Hepatocyte (in vitro differentiated cells): ENCODE results near the gene PDZD4. TPM values are rescaled to one million over a fixed set of nuclear protein-coding genes. Genes with fewer than 3 reads are reported as not detected.

ENCODE experiments used
- DNase-seq: peaks from one replicate; pipeline ENCODE4 v3.0.0-alpha.2; 2016; ENCODE audit warnings: low spot score
- H2AFZ ChIP-seq: fragments of 200-600 bp; sonication (generic); 2 replicates; pipeline ENCODE4 v1.6.0; 2016; ENCODE audit warnings: antibody characterized with exemption, mild to moderate bottlenecking
- H3K27ac ChIP-seq: fragments of 200-600 bp; sonication (generic); 2 replicates; pipeline ENCODE4 v1.5.1; 2016; ENCODE audit warnings: mild to moderate bottlenecking
- H3K27me3 ChIP-seq: fragments of 200-600 bp; sonication (generic); 2 replicates; pipeline ENCODE4 v1.6.1; 2016
- H3K36me3 ChIP-seq: fragments of 200-600 bp; sonication (generic); replicated peaks from 2 replicates; pipeline ENCODE4 v1.5.1; 2016; ENCODE audit warnings: low read depth; ENCODE audit not compliant: insufficient read depth
- H3K4me1 ChIP-seq: fragments of 200-600 bp; sonication (generic); 2 replicates; pipeline ENCODE4 v1.5.1; 2016; ENCODE audit warnings: mild to moderate bottlenecking, moderate library complexity; ENCODE audit not compliant: insufficient read depth
- H3K4me2 ChIP-seq: fragments of 200-600 bp; sonication (generic); 2 replicates; pipeline ENCODE4 v1.6.0; 2016
- H3K4me3 ChIP-seq: fragments of 200-600 bp; sonication (generic); 2 replicates; pipeline ENCODE4 v1.5.1; 2016; ENCODE audit warnings: mild to moderate bottlenecking
- H3K79me2 ChIP-seq: fragments of 200-600 bp; sonication (generic); 2 replicates; pipeline ENCODE4 v1.6.0; 2017; ENCODE audit warnings: mild to moderate bottlenecking
- H3K9me2 ChIP-seq: fragments of 200-600 bp; sonication (generic); replicated peaks from 2 replicates; pipeline ENCODE4 v1.6.0; 2017; ENCODE audit warnings: mild to moderate bottlenecking; ENCODE audit not compliant: insufficient read depth
- H3K9me3 ChIP-seq: fragments of 200-600 bp; sonication (generic); 2 replicates; pipeline ENCODE4 v1.5.1; 2016; ENCODE audit warnings: low read depth, mild to moderate bottlenecking
- H4K20me1 ChIP-seq: fragments of 200-600 bp; sonication (generic); 2 replicates; pipeline ENCODE4 v1.6.0; 2016; ENCODE audit warnings: mild to moderate bottlenecking; ENCODE audit not compliant: insufficient read depth, poor library complexity, severe bottlenecking
- EZH2 ChIP-seq: fragments of 200-600 bp; sonication (generic); IDR thresholded peaks from 2 replicates; pipeline ENCODE4 v1.6.1; 2016; ENCODE audit warnings: antibody characterized with exemption, mild to moderate bottlenecking, borderline replicate concordance
- EZH2phosphoT487 ChIP-seq: fragments of 200-600 bp; sonication (generic); IDR thresholded peaks from one replicate; pipeline ENCODE4 v1.6.1; 2018; ENCODE audit warnings: antibody characterized with exemption, mild to moderate bottlenecking, low read depth, moderate library complexity; ENCODE audit not compliant: unreplicated experiment, severe bottlenecking
- WGBS: methylation state at CpG from one replicate; pipeline ENCODE4 v1.1.6; 2016; ENCODE audit warnings: low lambda C conversion rate; ENCODE audit errors: missing lambda C conversion rate; 5-methylcytosine and 5-hydroxymethylcytosine counted together
- polyA plus RNA-seq: library from polyadenylated mRNA; unstranded; fragments of >200 nt; fragmentation: Nextera tagmentation; extraction: Ambion mirVana; gene quantifications from 2 replicates; pipeline ENCODE4 v1.2.1, GENCODE V29; 2016
- total RNA-seq: library from RNA; depleted of rRNA; stranded (reverse); fragments of >200 nt; gene quantifications from 2 replicates; pipeline ENCODE4 v1.2.3, GENCODE V29; 2014
- TF ChIP-seq, protein P1 (sequence below): fragments of 200-600 bp; sonication (generic); IDR thresholded peaks from 2 replicates; pipeline ENCODE4 v1.5.1; 2016; ENCODE audit warnings: antibody characterized with exemption, mild to moderate bottlenecking; ENCODE audit not compliant: poor library complexity

The PDZD4 gene
- total and polyA plus RNA-seq, 2 experiments from 2014 or later = 0.59 to 2.8 TPM

DNA sequence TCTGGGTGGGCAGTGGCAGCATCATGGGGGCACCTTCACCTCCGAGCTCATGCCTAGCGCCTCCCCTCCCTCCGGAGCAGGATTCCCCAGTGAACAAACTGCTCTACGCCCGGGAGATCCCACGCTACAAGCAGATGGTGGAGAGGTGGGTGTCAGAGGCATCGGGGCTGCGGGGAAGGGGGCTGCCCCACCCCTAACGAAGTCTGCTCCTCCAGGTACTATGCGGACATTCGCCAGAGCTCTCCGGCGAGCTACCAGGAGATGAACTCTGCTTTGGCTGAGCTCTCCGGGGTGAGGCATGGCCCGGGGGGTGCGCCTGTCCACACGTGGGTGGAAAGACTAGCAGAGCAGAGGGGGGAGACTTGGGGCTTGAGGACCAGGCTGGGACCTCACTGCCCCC is 52.2 kb downstream of the PDZD4 start:
- no peak overlapping the region for H3K4me3 ChIP-seq
- DNase-seq = no peak
- no peak overlapping the region for H3K4me2 ChIP-seq
- H2AFZ ChIP-seq = no peak overlapping the region
- no peaks in the 10 kb centered on the region for H3K36me3 ChIP-seq
- 89% methylated on average over 16 of the region's 17 CpGs for WGBS
- no peaks in the 10 kb centered on the region for H3K4me1 ChIP-seq
- H3K27me3 ChIP-seq = no peaks in the 10 kb centered on the region
- H3K9me2 ChIP-seq = no peaks in the 10 kb centered on the region
- no peaks in the 10 kb centered on the region for H3K9me3 ChIP-seq
- H3K27ac ChIP-seq = no peak overlapping the region
- TF ChIP-seq, protein P1, sequence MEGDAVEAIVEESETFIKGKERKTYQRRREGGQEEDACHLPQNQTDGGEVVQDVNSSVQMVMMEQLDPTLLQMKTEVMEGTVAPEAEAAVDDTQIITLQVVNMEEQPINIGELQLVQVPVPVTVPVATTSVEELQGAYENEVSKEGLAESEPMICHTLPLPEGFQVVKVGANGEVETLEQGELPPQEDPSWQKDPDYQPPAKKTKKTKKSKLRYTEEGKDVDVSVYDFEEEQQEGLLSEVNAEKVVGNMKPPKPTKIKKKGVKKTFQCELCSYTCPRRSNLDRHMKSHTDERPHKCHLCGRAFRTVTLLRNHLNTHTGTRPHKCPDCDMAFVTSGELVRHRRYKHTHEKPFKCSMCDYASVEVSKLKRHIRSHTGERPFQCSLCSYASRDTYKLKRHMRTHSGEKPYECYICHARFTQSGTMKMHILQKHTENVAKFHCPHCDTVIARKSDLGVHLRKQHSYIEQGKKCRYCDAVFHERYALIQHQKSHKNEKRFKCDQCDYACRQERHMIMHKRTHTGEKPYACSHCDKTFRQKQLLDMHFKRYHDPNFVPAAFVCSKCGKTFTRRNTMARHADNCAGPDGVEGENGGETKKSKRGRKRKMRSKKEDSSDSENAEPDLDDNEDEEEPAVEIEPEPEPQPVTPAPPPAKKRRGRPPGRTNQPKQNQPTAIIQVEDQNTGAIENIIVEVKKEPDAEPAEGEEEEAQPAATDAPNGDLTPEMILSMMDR = no peak
- TF ChIP-seq EZH2phosphoT487 (no peak), EZH2 (no peak)
- H4K20me1 ChIP-seq = no peaks in the 10 kb centered on the region
- H3K79me2 ChIP-seq = no peaks in the 10 kb centered on the region

DNA sequence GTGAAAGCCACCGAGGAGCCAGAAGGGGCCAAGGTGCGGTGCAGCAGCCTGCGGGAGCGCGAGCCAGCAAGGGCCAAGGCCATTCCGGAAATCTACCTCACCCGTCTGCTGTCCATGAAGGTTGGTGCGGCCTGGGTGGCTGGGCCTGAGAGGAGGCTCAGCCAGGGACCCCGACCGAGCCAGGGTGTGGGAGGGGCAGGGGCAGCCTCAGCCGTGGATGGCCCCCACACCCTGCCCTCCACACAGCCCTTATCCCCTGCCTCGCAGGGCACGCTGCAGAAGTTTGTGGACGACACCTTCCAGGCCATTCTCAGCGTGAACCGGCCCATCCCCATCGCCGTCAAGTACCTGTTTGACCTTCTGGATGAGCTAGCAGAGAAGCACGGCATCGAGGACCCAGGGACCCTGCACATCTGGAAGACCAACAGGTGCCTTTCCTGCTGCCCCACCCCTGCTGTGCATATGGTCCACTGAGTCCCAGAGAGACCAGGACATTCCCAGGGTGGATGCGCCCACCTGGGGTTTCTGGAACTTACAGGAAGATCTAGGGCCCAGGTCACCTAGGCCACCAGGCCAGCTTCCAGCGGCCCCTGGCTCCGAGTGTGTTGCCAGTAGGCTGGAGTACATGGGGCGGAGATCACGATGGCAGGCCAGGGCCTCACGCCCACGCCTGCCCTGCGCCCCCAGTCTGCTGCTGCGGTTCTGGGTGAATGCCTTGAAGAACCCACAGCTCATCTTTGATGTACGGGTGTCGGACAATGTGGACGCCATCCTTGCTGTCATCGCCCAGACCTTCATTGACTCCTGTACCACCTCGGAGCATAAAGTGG is 52.9 kb downstream of the PDZD4 start:
- Histone ChIP-seq H3K9me3 (no peaks in the 10 kb centered on the region), H3K9me2 (no peaks in the 10 kb centered on the region), H3K27me3 (no peaks in the 10 kb centered on the region), H3K4me1 (no peaks in the 10 kb centered on the region), H3K79me2 (no peaks in the 10 kb centered on the region), H3K36me3 (no peaks in the 10 kb centered on the region), H3K4me3 (no peak overlapping the region), H2AFZ (no peak overlapping the region), H4K20me1 (no peaks in the 10 kb centered on the region), H3K27ac (no peak overlapping the region), H3K4me2 (no peak overlapping the region)
- no peak for DNase-seq
- WGBS = 92% methylated on average over 32 of the region's 34 CpGs
- TF ChIP-seq EZH2phosphoT487 = no peak
- TF ChIP-seq EZH2 = no peak
- TF ChIP-seq, protein P1 = no peak

DNA sequence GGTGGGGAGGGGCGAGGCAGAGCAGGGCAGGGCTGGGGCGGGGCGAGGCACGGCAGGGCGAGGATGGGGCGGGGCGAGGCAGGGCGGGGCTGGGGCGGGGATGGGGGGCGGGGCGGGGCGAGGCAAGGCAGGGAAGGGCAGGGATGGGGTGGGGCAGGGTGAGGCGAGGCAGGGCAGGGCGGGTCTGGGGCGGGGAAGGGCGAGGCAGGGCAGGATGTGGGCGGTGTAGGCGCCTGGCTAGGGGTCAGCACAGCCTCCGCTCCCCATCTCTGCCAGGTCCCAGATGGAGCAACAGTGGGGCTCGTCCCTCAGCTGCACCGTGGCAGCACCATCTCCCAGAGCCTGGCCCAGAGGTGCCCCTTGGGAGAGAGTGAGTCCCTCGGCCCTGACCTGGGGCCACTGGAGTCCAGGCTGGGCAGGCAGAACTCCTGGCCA is 53.7 kb downstream of the PDZD4 start:
- DNase-seq = no peak
- H3K9me2 ChIP-seq = no peaks in the 10 kb centered on the region
- no peak overlapping the region for H3K4me3 ChIP-seq
- H3K27me3 ChIP-seq = no peaks in the 10 kb centered on the region
- 92% methylated on average over 4 of the region's 22 CpGs for WGBS
- TF ChIP-seq, protein P1 = no peak
- TF ChIP-seq EZH2 = no peak
- no peak for TF ChIP-seq EZH2phosphoT487
- H3K4me1 ChIP-seq = no peaks in the 10 kb centered on the region
- no peak overlapping the region for H3K4me2 ChIP-seq
- no peak overlapping the region for H2AFZ ChIP-seq
- no peaks in the 10 kb centered on the region for H3K36me3 ChIP-seq
- H4K20me1 ChIP-seq = no peaks in the 10 kb centered on the region
- H3K27ac ChIP-seq = no peak overlapping the region
- no peaks in the 10 kb centered on the region for H3K79me2 ChIP-seq
- H3K9me3 ChIP-seq = no peaks in the 10 kb centered on the region
